Neural progenitor cell (in vitro differentiated cells): Measurements from ENCODE around the gene TRAP1. TPM values are rescaled to one million over a fixed set of nuclear protein-coding genes. Genes with fewer than 3 reads are reported as not detected.

ENCODE experiments used
- DNase-seq: peaks from one replicate; pipeline ENCODE4 v3.0.0-alpha.2; 2016; ENCODE audit warnings: low spot score
- H2AFZ ChIP-seq: fragments of 200-600 bp; sonication (generic); replicated peaks from 2 replicates; pipeline ENCODE4 v1.6.1; 2016; ENCODE audit warnings: antibody characterized with exemption
- H3F3A ChIP-seq: fragments of 200-600 bp; sonication (generic); 2 replicates; pipeline ENCODE4 v1.6.1; 2016; ENCODE audit warnings: antibody characterized with exemption, low read depth
- H3K27ac ChIP-seq: fragments of 200-600 bp; sonication (generic); 2 replicates; pipeline ENCODE4 v1.5.1; 2016; ENCODE audit warnings: mild to moderate bottlenecking
- H3K27me3 ChIP-seq: fragments of 200-600 bp; sonication (generic); 2 replicates; pipeline ENCODE4 v1.6.1; 2016; ENCODE audit warnings: mild to moderate bottlenecking, moderate library complexity
- H3K36me3 ChIP-seq: fragments of 200-600 bp; sonication (generic); 2 replicates; pipeline ENCODE4 v1.5.1; 2016
- H3K4me1 ChIP-seq: fragments of 200-600 bp; sonication (generic); 2 replicates; pipeline ENCODE4 v1.6.1; 2016; ENCODE audit warnings: mixed run types
- H3K4me2 ChIP-seq: fragments of 200-600 bp; sonication (generic); 2 replicates; pipeline ENCODE4 v1.6.1; 2016
- H3K4me3 ChIP-seq: fragments of 200-600 bp; sonication (generic); 2 replicates; pipeline ENCODE4 v1.5.1; 2016
- H3K79me2 ChIP-seq: fragments of 200-600 bp; sonication (generic); 2 replicates; pipeline ENCODE4 v1.6.1; 2016; ENCODE audit warnings: low read depth
- H3K9ac ChIP-seq: fragments of 200-600 bp; sonication (generic); 2 replicates; pipeline ENCODE4 v1.6.1; 2016
- H3K9me3 ChIP-seq: fragments of 200-600 bp; sonication (generic); 2 replicates; pipeline ENCODE4 v1.5.1; 2016; ENCODE audit warnings: low read depth
- H4K20me1 ChIP-seq: fragments of 200-600 bp; sonication (generic); 2 replicates; pipeline ENCODE4 v1.6.1; 2016; ENCODE audit warnings: low read depth
- H3K27ac Mint-ChIP-seq: 3 replicates; pipeline ENCODE4 v1.8.0; 2021; ENCODE audit warnings: mixed read lengths
- H3K27me3 Mint-ChIP-seq: 2 replicates; pipeline ENCODE4 v1.8.0; 2022; ENCODE audit warnings: low read depth, mild to moderate bottlenecking, inconsistent platforms, moderate library complexity, mixed read lengths; ENCODE audit not compliant: insufficient read depth
- H3K36me3 Mint-ChIP-seq: 3 replicates; pipeline ENCODE4 v1.8.0; 2021; ENCODE audit warnings: mixed read lengths
- H3K4me1 Mint-ChIP-seq: 3 replicates; pipeline ENCODE4 v1.8.0; 2021; ENCODE audit warnings: mixed read lengths
- H3K4me3 Mint-ChIP-seq: 3 replicates; pipeline ENCODE4 v1.8.0; 2021; ENCODE audit warnings: mild to moderate bottlenecking, moderate library complexity, mixed read lengths
- H3K9me3 Mint-ChIP-seq: 3 replicates; pipeline ENCODE4 v1.8.0; 2020; ENCODE audit warnings: mixed read lengths
- EZH2 ChIP-seq: fragments of 200-600 bp; sonication (generic); IDR thresholded peaks from 2 replicates; pipeline ENCODE4 v1.6.1; 2017; ENCODE audit warnings: antibody characterized with exemption, mild to moderate bottlenecking, moderate library complexity
- EZH2phosphoT487 ChIP-seq: fragments of 200-600 bp; sonication (generic); IDR thresholded peaks from 2 replicates; pipeline ENCODE4 v1.6.1; 2017; ENCODE audit warnings: antibody characterized with exemption
- total RNA-seq: library from RNA; depleted of rRNA; stranded (reverse); fragments of >200 nt; gene quantifications from 2 replicates; pipeline ENCODE4 v1.2.3, GENCODE V29; 2015; ENCODE audit warnings: low replicate concordance
- TF ChIP-seq, protein P1 (sequence below): fragments of 200-600 bp; sonication (generic); IDR thresholded peaks from 2 replicates; pipeline ENCODE4 v1.5.1; 2017; ENCODE audit warnings: antibody characterized with exemption, mild to moderate bottlenecking

TRAP1 gene
- total RNA-seq, 1 donor from 2014 or later: 119 TPM

GRCh38 chr16:3673201-3673600 lies 44.1 kb downstream of the TRAP1 start:
- Histone ChIP-seq H4K20me1 (no peaks in the 10 kb centered on the region), H3F3A (no peaks in the 10 kb centered on the region), H2AFZ (no peak overlapping the region), H3K4me2 (no peak overlapping the region), H3K36me3 (no peaks in the 10 kb centered on the region), H3K27me3 (no peaks in the 10 kb centered on the region), H3K79me2 (no peaks in the 10 kb centered on the region), H3K9me3 (no peaks in the 10 kb centered on the region), H3K9ac (no peak overlapping the region), H3K27ac (no peak overlapping the region), H3K4me3 (no peak overlapping the region), H3K4me1 (no peaks in the 10 kb centered on the region)
- Mint-ChIP-seq H3K27me3 (peaks cover 4% of the 10 kb centered on the region), H3K4me3 (no peak overlapping the region), H3K4me1 (peaks cover 10% of the 10 kb centered on the region), H3K36me3 (peaks cover 32% of the 10 kb centered on the region), H3K9me3 (no peaks in the 10 kb centered on the region), H3K27ac (no peak overlapping the region)
- no peak for DNase-seq
- TF ChIP-seq EZH2phosphoT487: no peak
- no peak for TF ChIP-seq EZH2
- TF ChIP-seq, protein P1, sequence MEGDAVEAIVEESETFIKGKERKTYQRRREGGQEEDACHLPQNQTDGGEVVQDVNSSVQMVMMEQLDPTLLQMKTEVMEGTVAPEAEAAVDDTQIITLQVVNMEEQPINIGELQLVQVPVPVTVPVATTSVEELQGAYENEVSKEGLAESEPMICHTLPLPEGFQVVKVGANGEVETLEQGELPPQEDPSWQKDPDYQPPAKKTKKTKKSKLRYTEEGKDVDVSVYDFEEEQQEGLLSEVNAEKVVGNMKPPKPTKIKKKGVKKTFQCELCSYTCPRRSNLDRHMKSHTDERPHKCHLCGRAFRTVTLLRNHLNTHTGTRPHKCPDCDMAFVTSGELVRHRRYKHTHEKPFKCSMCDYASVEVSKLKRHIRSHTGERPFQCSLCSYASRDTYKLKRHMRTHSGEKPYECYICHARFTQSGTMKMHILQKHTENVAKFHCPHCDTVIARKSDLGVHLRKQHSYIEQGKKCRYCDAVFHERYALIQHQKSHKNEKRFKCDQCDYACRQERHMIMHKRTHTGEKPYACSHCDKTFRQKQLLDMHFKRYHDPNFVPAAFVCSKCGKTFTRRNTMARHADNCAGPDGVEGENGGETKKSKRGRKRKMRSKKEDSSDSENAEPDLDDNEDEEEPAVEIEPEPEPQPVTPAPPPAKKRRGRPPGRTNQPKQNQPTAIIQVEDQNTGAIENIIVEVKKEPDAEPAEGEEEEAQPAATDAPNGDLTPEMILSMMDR: no peak

- Histone ChIP-seq H3K4me3 (no peak overlapping the region), H3K27me3 (no peaks in the 10 kb centered on the region), H2AFZ (no peak overlapping the region), H3F3A (no peaks in the 10 kb centered on the region), H3K4me2 (no peak overlapping the region), H3K4me1 (no peaks in the 10 kb centered on the region), H4K20me1 (no peaks in the 10 kb centered on the region), H3K36me3 (no peaks in the 10 kb centered on the region), H3K9ac (no peak overlapping the region), H3K79me2 (no peaks in the 10 kb centered on the region), H3K27ac (no peak overlapping the region), H3K9me3 (no peaks in the 10 kb centered on the region)
- DNase-seq: no peak
- Mint-ChIP-seq H3K27ac (no peak overlapping the region), H3K4me1 (peaks cover 10% of the 10 kb centered on the region), H3K9me3 (no peaks in the 10 kb centered on the region), H3K4me3 (no peak overlapping the region), H3K36me3 (peaks cover 28% of the 10 kb centered on the region), H3K27me3 (peaks cover 4% of the 10 kb centered on the region)
- TF ChIP-seq, protein P1: no peak
- TF ChIP-seq EZH2phosphoT487: no peak
- no peak for TF ChIP-seq EZH2
These were observed 44.7 kb downstream of the TRAP1 start for GRCh38 chr16:3672571-3673041.

- H3K9me3 ChIP-seq: no peaks in the 10 kb centered on the region
- no peaks in the 10 kb centered on the region for H3K79me2 ChIP-seq
- no peak overlapping the region for H3K9ac ChIP-seq
- H3K27me3 ChIP-seq: no peaks in the 10 kb centered on the region
- no peaks in the 10 kb centered on the region for H3F3A ChIP-seq
- Mint-ChIP-seq H3K4me3 (no peak overlapping the region), H3K27ac (no peak overlapping the region), H3K4me1 (peaks cover 10% of the 10 kb centered on the region), H3K36me3 (peaks cover 25% of the 10 kb centered on the region), H3K27me3 (peaks cover 5% of the 10 kb centered on the region), H3K9me3 (no peaks in the 10 kb centered on the region)
- H3K36me3 ChIP-seq: no peaks in the 10 kb centered on the region
- no peaks in the 10 kb centered on the region for H3K4me1 ChIP-seq
- TF ChIP-seq EZH2phosphoT487: no peak
- no peak for TF ChIP-seq EZH2
- TF ChIP-seq, protein P1: no peak
- H3K4me2 ChIP-seq: no peak overlapping the region
- H3K27ac ChIP-seq: no peak overlapping the region
- no peak overlapping the region for H2AFZ ChIP-seq
- no peak for DNase-seq
- no peaks in the 10 kb centered on the region for H4K20me1 ChIP-seq
- no peak overlapping the region for H3K4me3 ChIP-seq
These were observed 45.9 kb downstream of the TRAP1 start for GRCh38 chr16:3671424-3671823.
